Fibroblast of lung (primary cell): Measurements from ENCODE around the gene SPC25.

Source experiments
- EZH2 ChIP-seq: IDR thresholded peaks from 2 replicates; pipeline ENCODE4 v1.5.1; 2012; ENCODE audit warnings: low read length, control low read depth, mild to moderate bottlenecking; ENCODE audit errors: missing control alignments
- TF ChIP-seq, protein P1 (sequence below), 2 donors: IDR thresholded peaks in 1 of 2; conservative IDR thresholded peaks in 1 of 2; 1 replicate in 1 of 2; 2 replicates in 1 of 2; pipeline ENCODE4 v1.5.1; 2011 to 2012; ENCODE audit warnings: low read length in 2 of 2, control low read depth in 1 of 2, inconsistent platforms in 1 of 2, low read depth in 1 of 2, mild to moderate bottlenecking in 1 of 2

DNA sequence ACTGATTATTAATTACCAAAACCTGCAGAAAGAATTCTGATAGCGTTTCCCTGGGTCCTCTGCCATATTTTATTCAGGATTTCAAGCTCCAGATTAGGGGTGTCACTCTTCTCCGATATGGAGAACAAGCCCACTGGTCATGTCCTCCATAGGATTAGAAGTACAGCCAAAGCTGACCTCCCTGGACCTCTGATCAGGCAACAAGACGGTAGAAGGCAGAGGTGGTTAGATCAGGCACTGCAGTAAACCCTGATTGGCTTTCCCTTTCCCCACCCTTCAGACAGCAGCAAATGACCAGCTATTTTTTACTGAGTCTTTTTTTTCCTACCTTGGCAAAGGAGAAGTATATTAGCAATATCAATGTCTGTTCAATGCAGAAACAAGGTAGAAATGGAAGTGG is 37.7 kb downstream of the SPC25 start:
- TF ChIP-seq, protein P1, sequence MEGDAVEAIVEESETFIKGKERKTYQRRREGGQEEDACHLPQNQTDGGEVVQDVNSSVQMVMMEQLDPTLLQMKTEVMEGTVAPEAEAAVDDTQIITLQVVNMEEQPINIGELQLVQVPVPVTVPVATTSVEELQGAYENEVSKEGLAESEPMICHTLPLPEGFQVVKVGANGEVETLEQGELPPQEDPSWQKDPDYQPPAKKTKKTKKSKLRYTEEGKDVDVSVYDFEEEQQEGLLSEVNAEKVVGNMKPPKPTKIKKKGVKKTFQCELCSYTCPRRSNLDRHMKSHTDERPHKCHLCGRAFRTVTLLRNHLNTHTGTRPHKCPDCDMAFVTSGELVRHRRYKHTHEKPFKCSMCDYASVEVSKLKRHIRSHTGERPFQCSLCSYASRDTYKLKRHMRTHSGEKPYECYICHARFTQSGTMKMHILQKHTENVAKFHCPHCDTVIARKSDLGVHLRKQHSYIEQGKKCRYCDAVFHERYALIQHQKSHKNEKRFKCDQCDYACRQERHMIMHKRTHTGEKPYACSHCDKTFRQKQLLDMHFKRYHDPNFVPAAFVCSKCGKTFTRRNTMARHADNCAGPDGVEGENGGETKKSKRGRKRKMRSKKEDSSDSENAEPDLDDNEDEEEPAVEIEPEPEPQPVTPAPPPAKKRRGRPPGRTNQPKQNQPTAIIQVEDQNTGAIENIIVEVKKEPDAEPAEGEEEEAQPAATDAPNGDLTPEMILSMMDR (conservative IDR thresholded peaks at IDR 0.05 in 1 of 2, IDR thresholded peaks at IDR 0.05 in 1 of 2; ENCODE audit: low read depth in 1 of 2, low read length in 2 of 2): no peak
- no peak for TF ChIP-seq EZH2
